Measurements from ENCODE around the gene ELAC2.
A peak's percentile ranks its signal among the peaks of the same experiment; 100 is the strongest.

ELAC2 gene

GRCh38 chr17:13024016-13024415 is 6.2 kb upstream of the ELAC2 start:
- DNase-seq = peak in 1 of 14 donors; percentile 52

DNA sequence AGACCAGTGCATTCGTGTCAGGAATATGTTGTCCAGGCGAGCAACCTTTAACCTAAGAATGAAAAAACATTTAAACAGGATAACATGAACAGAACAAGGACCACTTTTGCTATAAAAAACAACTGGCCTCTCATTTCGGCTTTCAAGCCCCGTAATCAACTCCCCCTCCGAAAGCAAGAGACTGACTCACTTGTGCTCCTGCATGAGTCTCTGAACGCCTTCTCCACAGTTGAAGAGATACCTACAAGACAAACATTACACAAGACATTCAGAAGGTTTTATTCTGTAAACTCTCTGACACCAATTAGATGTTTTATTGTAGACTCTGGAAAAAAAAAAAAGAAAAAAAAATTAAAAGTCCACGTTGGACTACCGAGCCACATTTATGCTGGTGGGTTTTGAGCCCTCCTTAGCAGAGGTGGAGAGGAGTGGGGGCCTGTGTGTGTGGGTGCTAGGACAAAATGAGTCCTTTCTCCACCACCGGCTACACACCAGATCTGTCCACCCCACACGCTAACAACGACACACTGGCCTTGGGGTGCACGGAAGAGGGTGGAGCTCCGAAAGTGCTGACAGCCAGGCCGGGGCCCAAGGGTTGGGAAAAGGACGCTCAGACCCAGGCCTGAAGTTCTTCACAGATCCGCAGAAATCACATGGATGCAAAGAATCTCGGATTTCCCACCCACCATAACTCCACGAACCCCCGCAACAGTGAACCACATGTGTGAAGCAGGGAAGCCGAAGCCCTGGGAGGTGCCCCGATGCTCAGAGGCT is 759 bp downstream of the ELAC2 start:
- DNase-seq = no peak

- DNase-seq = no peak
These were observed 3.0 kb downstream of the ELAC2 start for GRCh38 chr17:13014801-13015200.

- DNase-seq = no peak
These were observed 6.9 kb downstream of the ELAC2 start for GRCh38 chr17:13010959-13011358.

DNA sequence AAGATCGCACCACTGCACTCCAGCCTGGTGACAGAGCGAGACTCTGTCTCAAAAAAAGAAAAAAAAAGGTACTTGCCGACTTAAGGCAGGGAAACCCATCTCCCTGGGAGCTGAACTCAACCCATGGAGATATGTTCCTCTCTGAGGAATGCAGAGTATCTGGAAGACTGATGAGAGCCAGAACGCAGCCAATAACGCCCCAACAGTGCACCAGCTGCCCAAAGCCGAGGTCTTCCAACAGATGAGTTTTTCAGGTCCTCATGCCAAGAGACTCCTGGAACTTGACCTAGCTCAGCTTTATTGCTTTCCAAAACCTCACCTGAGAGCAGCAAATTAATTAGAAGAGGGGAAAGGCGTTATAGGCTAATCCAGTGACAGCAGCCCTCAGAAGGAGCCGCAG is 9.4 kb downstream of the ELAC2 start:
- DNase-seq = no peak

- DNase-seq = no peak
These were observed 12.3 kb downstream of the ELAC2 start for GRCh38 chr17:13005530-13005929.

GRCh38 chr17:13004336-13004735 is 13.5 kb downstream of the ELAC2 start:
- DNase-seq = no peak

- no peak for DNase-seq
These were observed 13.9 kb downstream of the ELAC2 start for GRCh38 chr17:13003927-13004326.

DNA sequence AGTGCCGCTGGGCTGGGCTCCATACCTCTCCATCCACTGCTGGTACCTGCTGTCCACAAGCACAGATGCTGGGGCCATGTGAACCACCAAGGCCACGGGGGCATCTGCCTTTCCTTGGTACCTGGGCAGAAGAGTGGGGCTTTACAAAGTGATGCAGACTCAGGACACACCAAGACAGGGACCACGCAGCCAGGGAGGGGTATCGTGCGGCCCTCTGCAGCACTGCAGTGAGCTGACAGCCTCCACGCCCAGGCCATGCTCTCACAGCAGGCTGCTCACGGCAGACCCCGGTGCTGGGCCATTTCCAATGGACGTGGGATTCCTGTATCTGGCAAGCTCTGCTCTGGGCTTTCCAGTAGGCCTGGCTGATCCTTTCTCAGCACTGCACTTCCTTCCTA is 14.4 kb downstream of the ELAC2 start:
- no peak for DNase-seq

DNA sequence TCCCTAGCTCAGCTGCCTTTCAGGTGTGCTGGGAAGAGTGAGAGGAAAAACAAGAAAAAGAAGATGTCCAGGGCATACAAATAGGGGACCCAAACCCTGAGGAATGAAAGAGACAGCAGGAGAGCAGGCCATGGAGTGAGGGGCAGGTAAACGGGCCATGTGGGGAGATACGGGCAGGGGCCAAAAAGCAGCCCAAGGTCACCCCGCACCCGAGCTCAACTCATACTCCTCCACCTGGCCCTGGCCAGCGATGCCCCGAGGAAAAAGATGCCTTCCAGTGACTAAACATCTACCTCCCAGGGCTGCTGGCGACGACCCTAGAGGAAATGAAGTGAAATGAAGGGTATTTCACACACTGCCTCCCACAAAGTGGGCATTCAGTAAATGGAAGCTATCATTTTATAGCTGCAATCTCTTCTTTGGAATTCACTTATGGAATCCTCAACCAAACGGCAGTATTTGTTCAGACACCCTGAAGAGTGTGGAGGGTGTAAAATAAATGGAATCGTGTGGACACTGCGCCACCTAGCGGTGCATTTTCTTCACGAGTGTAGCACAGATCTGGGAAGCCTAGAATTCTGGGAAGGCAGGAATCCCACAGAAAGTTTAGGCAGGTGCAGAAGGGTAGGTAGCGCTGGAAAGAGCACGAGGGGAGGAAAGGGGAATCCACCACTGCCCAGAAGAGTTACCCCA is 14.9 kb downstream of the ELAC2 start:
- peak in 8 of 14 donors; percentile 7 to 77 (median 21) for DNase-seq

DNA sequence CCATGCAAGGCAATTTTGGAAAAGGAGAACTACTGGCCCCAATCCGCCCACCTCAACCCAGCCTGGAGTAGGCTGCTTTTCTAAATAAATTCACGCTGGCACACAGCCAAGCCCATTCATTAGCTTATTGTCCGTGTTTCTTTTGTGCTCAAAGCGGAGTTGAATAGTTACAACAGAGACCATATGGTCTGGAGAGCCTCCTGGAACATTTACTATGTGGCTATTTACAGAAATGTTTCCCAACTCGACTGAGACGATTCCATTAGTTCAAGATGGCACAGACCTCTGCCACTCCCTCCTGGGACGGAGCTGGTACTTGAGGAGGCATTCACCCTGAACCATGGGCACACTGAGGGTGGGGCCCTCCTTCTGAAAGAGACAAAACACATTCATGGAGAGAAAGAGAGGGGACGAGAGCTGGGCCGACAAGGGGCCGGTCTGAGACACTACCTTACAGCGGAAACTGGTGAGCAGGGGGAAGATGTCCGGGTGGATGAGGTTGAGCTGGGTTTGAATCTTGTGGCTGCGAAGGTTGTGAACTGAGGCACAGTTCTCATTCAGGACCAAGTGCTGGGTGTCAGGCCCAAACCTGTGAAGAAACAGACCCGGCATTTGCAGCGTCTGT is 15.7 kb downstream of the ELAC2 start:
- peak in 1 of 14 donors; percentile 79 for DNase-seq

- DNase-seq = no peak
These were observed 17.3 kb downstream of the ELAC2 start for GRCh38 chr17:13000561-13000960.

DNA sequence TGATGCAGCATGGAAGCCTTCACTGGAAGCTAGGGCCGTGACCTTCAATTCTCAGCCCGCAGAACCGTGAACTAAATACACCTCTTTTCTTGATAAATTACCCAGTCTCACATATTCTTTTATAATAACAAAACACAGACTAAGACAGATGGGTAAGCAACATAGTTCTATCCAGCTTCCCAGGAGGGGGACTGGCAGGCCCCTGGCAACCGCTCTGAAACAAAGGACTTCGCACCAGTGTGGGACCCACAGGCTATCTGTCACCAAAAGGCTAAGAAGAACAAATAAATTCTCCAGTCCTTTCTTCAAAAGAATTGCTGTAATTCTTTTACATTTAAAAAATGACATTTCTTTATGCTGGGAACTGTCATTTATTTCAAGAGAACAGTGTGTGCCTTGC is 19.0 kb downstream of the ELAC2 start:
- no peak for DNase-seq

DNA sequence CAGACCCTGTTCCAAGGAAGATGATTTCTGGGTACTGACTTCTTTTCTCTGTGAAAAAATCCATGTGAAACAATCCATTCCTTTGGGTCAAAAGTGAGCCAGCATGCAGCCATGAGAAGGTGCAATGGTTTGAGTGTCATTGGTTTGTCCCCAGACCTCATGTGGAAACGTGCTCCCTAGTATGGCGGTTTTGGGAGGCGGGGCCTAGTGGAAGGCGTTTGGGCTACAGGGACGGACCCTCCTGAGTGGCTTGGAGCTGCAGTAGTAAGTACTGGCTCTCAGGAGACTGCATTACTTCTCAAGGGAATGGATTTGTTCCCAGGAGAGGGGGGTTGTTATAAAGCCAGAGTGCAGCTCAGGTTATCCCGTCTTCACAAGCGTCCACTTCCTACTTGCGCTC is 19.4 kb downstream of the ELAC2 start:
- DNase-seq = no peak

DNA sequence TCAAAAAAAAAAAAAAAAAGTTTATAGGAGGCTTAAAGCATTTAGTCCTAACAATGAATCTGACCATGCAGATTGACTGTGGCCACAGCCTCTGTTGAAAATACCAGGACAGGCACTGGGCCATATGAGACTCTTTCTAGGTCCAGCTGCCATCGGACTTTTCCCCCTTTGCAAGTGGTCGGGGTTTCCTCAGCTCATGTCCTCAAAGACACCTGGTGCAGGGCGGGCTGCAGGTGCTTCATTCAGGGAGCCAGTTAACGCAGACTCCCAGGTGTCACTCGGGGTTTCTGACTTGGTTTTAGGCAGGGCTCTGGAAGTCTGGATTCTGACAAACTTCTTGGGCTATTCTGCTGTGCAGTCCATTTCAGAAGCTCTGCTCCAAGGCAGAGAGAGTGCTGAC is 20.9 kb downstream of the ELAC2 start:
- no peak for DNase-seq

- DNase-seq = no peak
These were observed 21.5 kb downstream of the ELAC2 start for GRCh38 chr17:12996357-12996756.

DNA sequence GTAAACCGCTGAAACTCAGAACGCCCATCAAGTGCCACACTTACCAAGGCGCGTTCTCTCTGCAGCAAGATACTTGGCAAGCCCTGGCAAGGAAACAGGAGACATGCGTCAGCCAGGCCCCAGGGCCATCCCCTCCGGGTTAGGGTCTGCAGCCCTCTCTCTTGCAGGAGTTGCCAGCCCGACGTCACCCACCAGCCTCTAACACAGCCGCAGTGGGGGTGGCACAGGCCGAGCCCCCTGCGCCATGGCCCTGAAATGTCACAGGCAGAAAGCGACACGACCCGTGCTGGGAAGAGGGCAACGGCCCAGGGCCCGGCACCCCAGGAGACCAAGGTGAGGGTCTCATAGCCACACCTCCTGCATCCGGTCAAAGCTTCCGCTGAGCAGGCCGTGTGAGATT is 21.9 kb downstream of the ELAC2 start:
- DNase-seq = no peak

GRCh38 chr17:12995106-12995895 is 22.5 kb downstream of the ELAC2 start:
- no peak for DNase-seq

DNA sequence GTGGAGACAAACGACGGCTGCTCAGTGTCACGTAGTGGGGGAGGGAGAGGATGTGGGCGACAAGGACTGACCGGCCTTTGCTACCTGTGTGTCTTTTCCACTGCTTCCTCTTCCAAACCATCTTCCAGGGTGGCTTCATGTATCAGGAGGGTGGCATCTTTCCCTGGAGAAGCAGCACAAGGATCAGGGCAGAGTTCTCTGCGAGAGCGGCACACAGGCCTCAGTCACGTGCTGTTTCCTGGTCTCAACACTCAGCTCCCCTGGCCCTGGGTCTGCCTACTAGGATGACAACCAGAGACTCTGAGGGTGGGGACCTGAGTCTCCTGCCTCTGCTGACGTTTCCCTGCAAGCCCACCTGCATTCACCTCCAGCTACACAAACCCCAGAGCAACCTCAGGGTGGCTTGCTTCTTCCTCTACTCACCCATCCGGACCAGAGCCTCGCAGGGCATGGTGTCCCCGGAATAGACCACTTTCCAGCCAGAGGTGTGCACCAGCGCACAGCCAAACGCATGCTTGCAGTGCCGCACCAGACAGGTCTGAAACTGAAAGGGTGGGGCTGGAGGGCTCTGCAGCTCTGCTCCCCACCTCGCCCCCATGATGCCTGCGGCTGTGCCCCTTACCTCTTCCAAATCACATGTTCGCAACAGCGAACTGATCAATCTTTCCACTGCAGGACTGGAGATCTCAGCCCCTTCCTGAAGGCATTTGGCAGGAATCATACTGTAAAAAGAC is 23.3 kb downstream of the ELAC2 start:
- DNase-seq = no peak

GRCh38 chr17:12993631-12994030 is 24.2 kb downstream of the ELAC2 start:
- no peak for DNase-seq

DNA sequence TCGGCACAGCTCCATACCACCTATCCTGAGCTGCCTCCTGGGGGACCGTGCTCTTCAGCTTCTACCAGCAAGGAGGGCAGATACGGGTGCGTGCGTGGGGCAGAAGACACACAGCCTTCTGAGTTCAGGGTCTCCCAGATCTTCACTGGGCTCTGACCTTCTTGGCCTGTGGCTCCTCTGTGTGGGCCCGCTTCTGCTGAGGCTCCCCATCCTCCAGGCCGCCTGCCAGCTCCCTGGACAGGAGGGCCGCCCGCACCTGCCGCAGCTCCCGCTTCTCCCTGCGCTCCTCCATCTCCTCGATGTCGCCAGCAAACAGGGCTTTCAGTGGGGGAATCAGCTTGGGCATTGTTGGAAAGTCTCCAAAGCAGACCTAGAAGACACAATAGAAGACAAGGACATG is 25.2 kb downstream of the ELAC2 start:
- peak in 1 of 14 donors; percentile 13 for DNase-seq

DNA sequence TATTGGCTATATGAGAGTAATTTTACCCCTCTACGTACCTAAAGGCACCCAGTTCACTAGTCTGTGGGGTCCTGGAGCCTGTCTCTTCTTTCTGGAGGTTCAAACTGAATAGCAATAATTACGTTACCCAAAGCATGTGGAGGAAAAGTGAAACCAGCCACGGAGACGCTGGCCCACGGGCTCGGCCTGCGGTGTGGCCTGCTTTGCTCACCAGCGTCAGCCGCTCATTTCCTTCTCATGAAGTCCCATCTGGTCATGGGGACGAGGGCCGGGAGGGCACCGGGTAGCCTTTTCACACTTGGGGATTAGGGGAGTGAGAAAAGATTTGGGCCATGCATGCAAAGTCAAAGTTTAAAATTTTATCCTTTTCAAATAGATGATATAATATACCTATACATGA is 26.9 kb downstream of the ELAC2 start:
- no peak for DNase-seq

All from C1 segment of cervical spinal cord (tissue), 14 donors.